ENCODE measurements around the gene FALEC. TPM values are rescaled to one million over a fixed set of nuclear protein-coding genes. Genes with fewer than 3 reads are reported as not detected.

The FALEC gene
- total RNA-seq, 1 donor from 2014 or later = 0.43 TPM

DNA sequence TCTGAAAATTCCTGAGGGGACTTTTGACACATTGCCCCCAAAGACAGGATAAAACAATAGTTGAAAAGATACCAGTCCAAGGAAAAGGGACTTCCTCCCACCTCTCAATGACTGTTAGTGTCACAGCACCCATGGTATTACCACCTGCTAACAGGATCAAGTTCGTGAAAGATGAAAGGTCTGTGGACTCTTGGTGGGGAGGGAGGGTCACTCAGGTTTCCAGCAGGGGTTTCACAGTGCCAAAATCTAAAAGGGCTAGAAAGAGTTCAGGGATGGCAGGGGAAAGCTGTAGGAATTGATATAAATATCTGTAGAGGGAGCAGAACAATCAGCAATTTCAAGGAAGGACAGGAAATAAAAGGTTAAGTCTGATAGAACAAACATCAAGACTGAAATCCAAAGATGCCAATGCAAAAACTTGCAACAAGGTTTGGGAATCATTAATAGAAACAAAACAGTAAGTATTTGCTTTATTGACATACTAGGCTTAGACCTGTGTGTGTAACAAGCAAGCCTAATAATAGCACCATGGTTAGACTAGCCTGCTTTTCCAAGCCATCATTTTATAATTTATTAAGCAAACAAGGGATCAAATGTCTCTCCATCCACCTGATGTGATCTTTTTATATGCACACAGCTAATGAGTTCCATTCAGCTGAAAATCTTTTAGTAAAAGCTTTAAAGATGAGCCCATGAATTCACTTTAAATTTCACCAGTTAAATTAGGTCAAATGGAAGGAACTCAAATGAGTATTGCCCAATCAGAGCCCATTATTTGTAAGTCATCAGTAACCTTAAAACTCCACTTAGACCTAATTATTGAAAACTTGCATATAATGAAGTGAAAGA, 60.2 kb downstream of the FALEC start:
- Mint-ChIP-seq H3K4me1 (ENCODE audit: low read depth, unreplicated experiment) (peaks cover 17% of the 10 kb centered on the region), H3K9me3 (ENCODE audit: unreplicated experiment) (no peaks in the 10 kb centered on the region), H3K36me3 (ENCODE audit: low read depth, unreplicated experiment) (peaks cover 51% of the 10 kb centered on the region), H3K4me3 (ENCODE audit: unreplicated experiment) (peak overlapping the region; percentile 100), H3K27ac (ENCODE audit: unreplicated experiment) (peak overlapping the region; percentile 93), H3K27me3 (ENCODE audit: low read depth, unreplicated experiment) (no peaks in the 10 kb centered on the region)
- peaks cover 56% of the 10 kb centered on the region for H3K36me3 ChIP-seq (ENCODE audit: insufficient read depth, low read length)
- peak overlapping the region; percentile 96 for H3K4me2 ChIP-seq (ENCODE audit: low read length)
- H3K27ac ChIP-seq (ENCODE audit: low read depth, low read length) = peak overlapping the region; percentile 98
- FAIRE-seq = no peak
- H3K9ac ChIP-seq (ENCODE audit: low read length) = peak overlapping the region; percentile 98
- no peaks in the 10 kb centered on the region for H3K27me3 ChIP-seq (ENCODE audit: insufficient read depth, low read length)
- no peak for DNase-seq (ENCODE audit: low read depth)
- H3K4me3 ChIP-seq (ENCODE audit: insufficient read depth, low read depth, low read length) = peak overlapping the region; percentile 98
- no peaks in the 10 kb centered on the region for H3K9me3 ChIP-seq (ENCODE audit: insufficient read depth, low read depth, low read length)
- H3K79me2 ChIP-seq (ENCODE audit: insufficient read depth, low read length) = peaks cover 90% of the 10 kb centered on the region
- peaks cover 79% of the 10 kb centered on the region for H4K20me1 ChIP-seq (ENCODE audit: insufficient read depth, low read length)
- H2AFZ ChIP-seq (ENCODE audit: low read depth, low read length) = no peak overlapping the region
- H3K4me1 ChIP-seq (ENCODE audit: insufficient read depth, low read length) = peaks cover 40% of the 10 kb centered on the region
- TF ChIP-seq EZH2 (IDR thresholded peaks at IDR 0.05; ENCODE audit: insufficient read depth, low read length) = no peak
- TF ChIP-seq, protein P1, sequence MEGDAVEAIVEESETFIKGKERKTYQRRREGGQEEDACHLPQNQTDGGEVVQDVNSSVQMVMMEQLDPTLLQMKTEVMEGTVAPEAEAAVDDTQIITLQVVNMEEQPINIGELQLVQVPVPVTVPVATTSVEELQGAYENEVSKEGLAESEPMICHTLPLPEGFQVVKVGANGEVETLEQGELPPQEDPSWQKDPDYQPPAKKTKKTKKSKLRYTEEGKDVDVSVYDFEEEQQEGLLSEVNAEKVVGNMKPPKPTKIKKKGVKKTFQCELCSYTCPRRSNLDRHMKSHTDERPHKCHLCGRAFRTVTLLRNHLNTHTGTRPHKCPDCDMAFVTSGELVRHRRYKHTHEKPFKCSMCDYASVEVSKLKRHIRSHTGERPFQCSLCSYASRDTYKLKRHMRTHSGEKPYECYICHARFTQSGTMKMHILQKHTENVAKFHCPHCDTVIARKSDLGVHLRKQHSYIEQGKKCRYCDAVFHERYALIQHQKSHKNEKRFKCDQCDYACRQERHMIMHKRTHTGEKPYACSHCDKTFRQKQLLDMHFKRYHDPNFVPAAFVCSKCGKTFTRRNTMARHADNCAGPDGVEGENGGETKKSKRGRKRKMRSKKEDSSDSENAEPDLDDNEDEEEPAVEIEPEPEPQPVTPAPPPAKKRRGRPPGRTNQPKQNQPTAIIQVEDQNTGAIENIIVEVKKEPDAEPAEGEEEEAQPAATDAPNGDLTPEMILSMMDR (IDR thresholded peaks at IDR 0.05; ENCODE audit: insufficient read depth, low read depth, low read length) = no peak

DNA sequence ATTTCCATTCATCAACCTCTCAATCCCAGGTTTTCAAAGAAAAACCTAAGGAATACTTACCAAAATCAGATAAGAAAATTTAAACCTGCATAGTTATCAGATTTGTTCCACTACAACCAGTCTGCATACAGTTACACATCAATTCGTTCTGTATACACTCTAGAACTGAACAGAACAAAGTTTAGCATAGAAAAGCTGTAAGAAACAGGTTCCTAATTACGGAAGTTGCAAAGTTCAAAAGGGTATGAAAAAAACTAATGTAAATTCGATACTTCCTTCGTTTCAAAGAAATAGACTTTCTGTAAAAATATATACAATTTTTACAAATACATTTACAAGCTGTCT, 60.8 kb downstream of the FALEC start:
- FAIRE-seq (no peak), DNase-seq (ENCODE audit: low read depth) (no peak)
- H3K9me3 ChIP-seq (ENCODE audit: insufficient read depth, low read depth, low read length) = no peaks in the 10 kb centered on the region
- Mint-ChIP-seq H3K4me3 (ENCODE audit: unreplicated experiment) (peak overlapping the region; percentile 100), H3K36me3 (ENCODE audit: low read depth, unreplicated experiment) (peaks cover 51% of the 10 kb centered on the region), H3K9me3 (ENCODE audit: unreplicated experiment) (no peaks in the 10 kb centered on the region), H3K4me1 (ENCODE audit: low read depth, unreplicated experiment) (peaks cover 15% of the 10 kb centered on the region), H3K27ac (ENCODE audit: unreplicated experiment) (peak overlapping the region; percentile 99), H3K27me3 (ENCODE audit: low read depth, unreplicated experiment) (no peaks in the 10 kb centered on the region)
- H3K4me1 ChIP-seq (ENCODE audit: insufficient read depth, low read length) = peaks cover 34% of the 10 kb centered on the region
- H3K79me2 ChIP-seq (ENCODE audit: insufficient read depth, low read length) = peaks cover 87% of the 10 kb centered on the region
- H3K27ac ChIP-seq (ENCODE audit: low read depth, low read length) = peak overlapping the region; percentile 98
- peak overlapping the region; percentile 98 for H3K4me3 ChIP-seq (ENCODE audit: insufficient read depth, low read depth, low read length)
- H3K27me3 ChIP-seq (ENCODE audit: insufficient read depth, low read length) = no peaks in the 10 kb centered on the region
- peak overlapping the region; percentile 96 for H3K4me2 ChIP-seq (ENCODE audit: low read length)
- peaks cover 74% of the 10 kb centered on the region for H4K20me1 ChIP-seq (ENCODE audit: insufficient read depth, low read length)
- H3K36me3 ChIP-seq (ENCODE audit: insufficient read depth, low read length) = peaks cover 56% of the 10 kb centered on the region
- no peak for TF ChIP-seq EZH2 (IDR thresholded peaks at IDR 0.05; ENCODE audit: insufficient read depth, low read length)
- TF ChIP-seq, protein P1 (IDR thresholded peaks at IDR 0.05; ENCODE audit: insufficient read depth, low read depth, low read length) = no peak
- H3K9ac ChIP-seq (ENCODE audit: low read length) = peak overlapping the region; percentile 98
- no peak overlapping the region for H2AFZ ChIP-seq (ENCODE audit: low read depth, low read length)
